ENCODE measurements around the gene CSRNP3.
"Not testable (repeated sequence)": the region's sequence is repeated elsewhere in the genome, so short reads cannot be mapped to it uniquely, and the experiment has no call there.

CSRNP3 gene

GRCh38 chr2:165640247-165640929 is 170.9 kb downstream of the CSRNP3 start:
- no peak for DNase-seq

- no peak for DNase-seq
Measured at GRCh38 chr2:165645930-165646831, 176.7 kb downstream of the CSRNP3 start.

GRCh38 chr2:165647409-165647808 is 177.9 kb downstream of the CSRNP3 start:
- no peak for DNase-seq

GRCh38 chr2:165648801-165649200 is 179.3 kb downstream of the CSRNP3 start:
- no peak for DNase-seq

- DNase-seq: no peak
Measured at GRCh38 chr2:165651233-165651632, 181.7 kb downstream of the CSRNP3 start.

GRCh38 chr2:165655661-165656060 is 186.2 kb downstream of the CSRNP3 start:
- DNase-seq: no peak

- DNase-seq: no peak
Measured at GRCh38 chr2:165660361-165660760, 190.9 kb downstream of the CSRNP3 start.

- no peak for DNase-seq
Measured at GRCh38 chr2:165662720-165663119, 193.2 kb downstream of the CSRNP3 start.

- no peak for DNase-seq
Measured at GRCh38 chr2:165665614-165666013, 196.1 kb downstream of the CSRNP3 start.

GRCh38 chr2:165666073-165666472 is 196.6 kb downstream of the CSRNP3 start:
- not testable (repeated sequence) for DNase-seq

GRCh38 chr2:165666605-165667004 is 197.1 kb downstream of the CSRNP3 start:
- DNase-seq: no peak

- no peak for DNase-seq
Measured at GRCh38 chr2:165667375-165667774, 197.9 kb downstream of the CSRNP3 start.

- DNase-seq: no peak
Measured at GRCh38 chr2:165674780-165675179, 205.3 kb downstream of the CSRNP3 start.

- no peak for DNase-seq
Measured at GRCh38 chr2:165675551-165675968, 206.1 kb downstream of the CSRNP3 start.

GRCh38 chr2:165678882-165679281 is 209.4 kb downstream of the CSRNP3 start:
- DNase-seq: no peak

- DNase-seq: no peak
Measured at GRCh38 chr2:165679621-165680020, 210.1 kb downstream of the CSRNP3 start.

- DNase-seq: no peak
Measured at GRCh38 chr2:165681841-165682240, 212.3 kb downstream of the CSRNP3 start.

GRCh38 chr2:165682546-165682945 is 213.0 kb downstream of the CSRNP3 start:
- DNase-seq: no peak

GRCh38 chr2:165686800-165687199 is 217.3 kb downstream of the CSRNP3 start:
- no peak for DNase-seq

GRCh38 chr2:165687426-165688002 is 218.0 kb downstream of the CSRNP3 start:
- no peak for DNase-seq

- no peak for DNase-seq
Measured at GRCh38 chr2:165691615-165692014, 222.1 kb downstream of the CSRNP3 start.

- no peak for DNase-seq
Measured at GRCh38 chr2:165692906-165693305, 223.4 kb downstream of the CSRNP3 start.

- no peak for DNase-seq
Measured at GRCh38 chr2:165693838-165694237, 224.3 kb downstream of the CSRNP3 start.

Measured in GF-D8 (cell line).